Erythroblast (primary cell): Measurements from ENCODE around the gene UNCX.
"Not testable (repeated sequence)": the region's sequence is repeated elsewhere in the genome, so short reads cannot be mapped to it uniquely, and the experiment has no call there.

Source experiments
- DNase-seq, 2 experiments: peaks; one replicate each; lab custom pipeline; 2025; lab: John Stamatoyannopoulos, UW
- GATA1 ChIP-seq: IDR thresholded peaks from 2 replicates; pipeline ENCODE4 v1.6.1; 2011; ENCODE audit warnings: low read depth, mild to moderate bottlenecking, control low read depth, low read length, moderate library complexity
- POLR2A ChIP-seq: IDR thresholded peaks from 2 replicates; pipeline ENCODE4 v1.6.1; 2011; ENCODE audit warnings: mild to moderate bottlenecking, low read length

The UNCX gene

GRCh38 chr7:1274121-1274875 is 41.6 kb downstream of the UNCX start:
- no peak for DNase-seq
- no peak for TF ChIP-seq GATA1
- no peak for TF ChIP-seq POLR2A

GRCh38 chr7:1274876-1275375 is 42.3 kb downstream of the UNCX start:
- DNase-seq: no peak
- TF ChIP-seq GATA1 (no peak), POLR2A (no peak)

- DNase-seq: no peak
- TF ChIP-seq POLR2A (no peak), GATA1 (no peak)
Observed at GRCh38 chr7:1275451-1276381, 43.0 kb downstream of the UNCX start.

GRCh38 chr7:1276626-1277175 is 44.0 kb downstream of the UNCX start:
- TF ChIP-seq POLR2A (no peak), GATA1 (no peak)
- no peak for DNase-seq

GRCh38 chr7:1278543-1278942 is 45.9 kb downstream of the UNCX start:
- no peak for TF ChIP-seq POLR2A
- TF ChIP-seq GATA1: no peak
- DNase-seq: no peak

GRCh38 chr7:1279041-1279440 is 46.4 kb downstream of the UNCX start:
- no peak for DNase-seq

GRCh38 chr7:1279895-1280294 is 47.2 kb downstream of the UNCX start:
- DNase-seq: not testable (repeated sequence)

More at GRCh38 chr7:1279041-1279440, 46.4 kb downstream of the UNCX start:
- no peak for TF ChIP-seq GATA1
- TF ChIP-seq POLR2A: no peak

- DNase-seq: no peak
Observed at GRCh38 chr7:1281068-1281467, 48.4 kb downstream of the UNCX start.

GRCh38 chr7:1282679-1283078 is 50.0 kb downstream of the UNCX start:
- DNase-seq: no peak

More at GRCh38 chr7:1281068-1281467, 48.4 kb downstream of the UNCX start:
- no peak for TF ChIP-seq GATA1
- TF ChIP-seq POLR2A: no peak

GRCh38 chr7:1283337-1283736 is 50.7 kb downstream of the UNCX start:
- DNase-seq: no peak
- TF ChIP-seq POLR2A (no peak), GATA1 (no peak)

More at GRCh38 chr7:1282679-1283078, 50.0 kb downstream of the UNCX start:
- TF ChIP-seq POLR2A (no peak), GATA1 (no peak)

GRCh38 chr7:1283941-1284742 is 51.5 kb downstream of the UNCX start:
- TF ChIP-seq POLR2A (no peak), GATA1 (no peak)
- DNase-seq: no peak

- DNase-seq: no peak
- TF ChIP-seq POLR2A (no peak), GATA1 (no peak)
Observed at GRCh38 chr7:1284743-1285458, 52.2 kb downstream of the UNCX start.
